ENCODE measurements around the gene C6orf47. TPM values are rescaled to one million over a fixed set of nuclear protein-coding genes. Genes with fewer than 3 reads are reported as not detected.
A peak's percentile ranks its signal among the peaks of the same experiment; 100 is the strongest.

C6orf47 gene
- total and polyA plus RNA-seq, 4 donors: 12.4 to 23.1 (median 17.3) TPM

DNA sequence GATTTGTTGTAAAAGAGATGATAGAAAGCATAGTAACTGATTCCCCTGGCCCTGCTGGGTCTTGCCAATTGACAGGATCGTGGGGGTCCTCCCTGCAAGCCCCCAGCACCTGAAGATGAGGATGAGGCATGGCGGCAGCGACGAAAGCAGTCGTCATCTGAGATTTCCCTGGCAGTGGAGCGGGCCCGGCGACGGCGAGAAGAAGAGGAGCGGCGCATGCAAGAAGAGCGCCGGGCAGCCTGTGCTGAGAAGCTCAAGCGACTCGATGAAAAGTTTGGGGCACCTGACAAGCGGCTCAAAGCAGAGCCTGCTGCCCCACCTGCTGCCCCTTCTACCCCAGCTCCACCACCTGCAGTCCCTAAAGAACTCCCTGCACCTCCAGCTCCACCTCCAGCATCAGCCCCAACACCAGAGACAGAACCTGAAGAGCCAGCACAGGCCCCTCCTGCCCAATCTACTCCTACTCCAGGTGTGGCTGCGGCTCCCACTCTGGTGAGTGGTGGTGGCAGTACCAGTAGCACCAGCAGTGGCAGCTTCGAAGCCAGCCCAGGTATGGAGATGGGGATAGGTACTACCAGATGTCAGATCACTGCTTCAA is 32.8 kb downstream of the C6orf47 start:
- Histone ChIP-seq H3K9me3 (ENCODE audit: control insufficient read depth, insufficient read depth, low read length) (no peaks in the 10 kb centered on the region), H3K4me1 (ENCODE audit: control insufficient read depth, insufficient read depth, low read length) (no peaks in the 10 kb centered on the region), H3K36me3 (ENCODE audit: control insufficient read depth, insufficient read depth, low read length) (peaks cover 99% of the 10 kb centered on the region), H3K27ac (ENCODE audit: low read depth, low read length) (no peak overlapping the region), H3K4me3 (ENCODE audit: low read depth, low read length) (no peak overlapping the region), H3K27me3 (ENCODE audit: control insufficient read depth, insufficient read depth, low read length) (no peaks in the 10 kb centered on the region)
- 96% methylated on average over 18 of the region's 19 CpGs for WGBS (ENCODE audit: insufficient coverage)
- DNase-seq (ENCODE audit: low read depth in 4 of 6, low spot score in 6 of 6): no peak

DNA sequence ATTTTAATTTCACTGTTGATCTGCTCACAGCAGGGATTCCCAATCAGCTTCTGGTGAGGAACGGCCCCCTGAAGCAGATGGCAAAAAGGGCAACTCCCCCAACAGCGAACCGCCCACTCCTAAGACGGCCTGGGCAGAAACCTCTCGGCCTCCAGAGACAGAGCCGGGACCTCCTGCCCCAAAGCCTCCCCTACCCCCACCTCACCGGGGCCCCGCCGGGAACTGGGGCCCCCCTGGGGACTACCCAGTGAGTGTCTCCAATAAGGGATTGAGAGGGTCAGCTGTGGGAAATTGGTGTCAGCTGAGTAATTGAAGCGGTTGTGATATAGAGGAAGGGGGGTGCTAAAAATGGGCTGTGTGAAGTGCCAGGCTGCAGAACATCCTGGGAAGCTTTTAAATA is 33.6 kb downstream of the C6orf47 start:
- H3K36me3 ChIP-seq (ENCODE audit: control insufficient read depth, insufficient read depth, low read length): peaks cover 95% of the 10 kb centered on the region
- H3K9me3 ChIP-seq (ENCODE audit: control insufficient read depth, insufficient read depth, low read length): no peaks in the 10 kb centered on the region
- no peak for DNase-seq (ENCODE audit: low read depth in 4 of 6, low spot score in 6 of 6)
- WGBS (ENCODE audit: insufficient coverage): 84% methylated on average over 4 of the region's 10 CpGs
- no peaks in the 10 kb centered on the region for H3K27me3 ChIP-seq (ENCODE audit: control insufficient read depth, insufficient read depth, low read length)
- peaks cover 6% of the 10 kb centered on the region for H3K4me1 ChIP-seq (ENCODE audit: control insufficient read depth, insufficient read depth, low read length)
- no peak overlapping the region for H3K4me3 ChIP-seq (ENCODE audit: low read depth, low read length)
- H3K27ac ChIP-seq (ENCODE audit: low read depth, low read length): no peak overlapping the region

DNA sequence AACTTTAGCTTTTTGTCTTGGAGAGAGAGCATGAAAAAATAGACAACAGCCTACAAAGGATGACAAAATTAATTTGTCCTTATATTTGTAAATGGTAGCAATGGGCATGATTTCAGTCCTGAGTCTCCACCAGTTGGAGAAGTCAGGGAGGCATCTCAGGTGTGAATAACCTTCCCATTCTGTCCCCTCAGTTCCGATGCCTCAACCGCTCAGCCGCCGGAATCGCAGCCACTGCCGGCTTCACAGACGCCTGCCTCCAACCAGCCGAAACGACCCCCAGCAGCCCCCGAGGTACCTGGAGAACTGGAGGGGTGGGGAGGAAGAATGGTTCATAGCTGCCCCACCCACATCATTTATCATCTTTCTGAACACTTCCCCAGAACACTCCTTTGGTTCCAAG is 36.5 kb downstream of the C6orf47 start:
- no peak for DNase-seq (ENCODE audit: low read depth in 4 of 6, low spot score in 6 of 6)
- no CpG with 5 or more reads among the region's 10 CpGs for WGBS (ENCODE audit: insufficient coverage)
- no peak overlapping the region for H3K27ac ChIP-seq (ENCODE audit: low read depth, low read length)
- H3K4me3 ChIP-seq (ENCODE audit: low read depth, low read length): no peak overlapping the region
- H3K9me3 ChIP-seq (ENCODE audit: control insufficient read depth, insufficient read depth, low read length): no peaks in the 10 kb centered on the region
- H3K36me3 ChIP-seq (ENCODE audit: control insufficient read depth, insufficient read depth, low read length): peaks cover 66% of the 10 kb centered on the region
- no peaks in the 10 kb centered on the region for H3K27me3 ChIP-seq (ENCODE audit: control insufficient read depth, insufficient read depth, low read length)
- peaks cover 13% of the 10 kb centered on the region for H3K4me1 ChIP-seq (ENCODE audit: control insufficient read depth, insufficient read depth, low read length)

DNA sequence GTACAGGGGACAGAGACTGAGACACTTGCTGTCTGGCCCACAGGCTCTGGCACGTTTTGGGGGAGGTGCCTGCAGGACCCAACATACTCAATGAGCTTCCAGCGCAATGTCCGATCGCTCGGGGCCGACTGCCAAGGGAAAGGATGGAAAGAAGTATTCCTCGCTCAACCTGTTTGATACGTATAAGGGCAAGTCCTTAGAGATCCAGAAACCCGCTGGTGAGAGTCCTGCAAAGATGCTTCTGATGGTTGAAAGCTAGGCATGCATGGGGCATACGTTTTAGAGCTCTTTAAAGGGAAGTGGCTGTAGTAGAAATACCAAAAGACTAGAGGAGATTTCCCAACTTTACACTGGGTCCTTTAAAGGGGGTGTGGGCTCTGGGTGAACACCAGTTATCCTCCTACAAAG is 37.9 kb downstream of the C6orf47 start:
- H3K9me3 ChIP-seq (ENCODE audit: control insufficient read depth, insufficient read depth, low read length): no peaks in the 10 kb centered on the region
- DNase-seq (ENCODE audit: low read depth in 4 of 6, low spot score in 6 of 6): no peak
- peak overlapping the region; percentile 99 for H3K4me3 ChIP-seq (ENCODE audit: low read depth, low read length)
- WGBS (ENCODE audit: insufficient coverage): 60% methylated on average over 4 of the region's 10 CpGs
- peaks cover 13% of the 10 kb centered on the region for H3K4me1 ChIP-seq (ENCODE audit: control insufficient read depth, insufficient read depth, low read length)
- no peaks in the 10 kb centered on the region for H3K27me3 ChIP-seq (ENCODE audit: control insufficient read depth, insufficient read depth, low read length)
- peaks cover 53% of the 10 kb centered on the region for H3K36me3 ChIP-seq (ENCODE audit: control insufficient read depth, insufficient read depth, low read length)
- no peak overlapping the region for H3K27ac ChIP-seq (ENCODE audit: low read depth, low read length)

DNA sequence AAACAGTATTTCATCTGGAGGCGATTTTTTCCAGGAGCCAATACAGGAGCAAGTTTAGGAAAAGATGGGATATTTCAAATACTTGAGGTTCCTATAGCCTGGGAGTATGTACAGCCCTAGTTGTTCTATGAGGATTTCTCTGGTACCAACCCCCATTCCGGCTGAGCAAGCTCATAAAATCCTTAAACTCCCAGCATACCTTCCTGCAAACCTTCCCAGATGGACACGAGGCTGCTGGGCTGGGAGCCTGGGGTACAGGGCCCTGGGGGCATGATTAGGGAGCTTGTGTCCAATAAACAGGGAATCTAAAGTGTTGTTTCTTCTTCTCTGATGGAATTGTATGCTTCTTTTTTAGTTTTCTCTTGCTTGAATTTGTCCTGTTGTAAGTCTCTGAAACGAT is 38.6 kb downstream of the C6orf47 start:
- 29% methylated on average over 1 of the region's 4 CpGs for WGBS (ENCODE audit: insufficient coverage)
- Histone ChIP-seq H3K4me3 (ENCODE audit: low read depth, low read length) (peak overlapping the region; percentile 99), H3K4me1 (ENCODE audit: control insufficient read depth, insufficient read depth, low read length) (peaks cover 13% of the 10 kb centered on the region), H3K27me3 (ENCODE audit: control insufficient read depth, insufficient read depth, low read length) (no peaks in the 10 kb centered on the region), H3K27ac (ENCODE audit: low read depth, low read length) (peak overlapping the region; percentile 100), H3K9me3 (ENCODE audit: control insufficient read depth, insufficient read depth, low read length) (no peaks in the 10 kb centered on the region), H3K36me3 (ENCODE audit: control insufficient read depth, insufficient read depth, low read length) (peaks cover 46% of the 10 kb centered on the region)
- DNase-seq (ENCODE audit: low read depth in 4 of 6, low spot score in 6 of 6): no peak

DNA sequence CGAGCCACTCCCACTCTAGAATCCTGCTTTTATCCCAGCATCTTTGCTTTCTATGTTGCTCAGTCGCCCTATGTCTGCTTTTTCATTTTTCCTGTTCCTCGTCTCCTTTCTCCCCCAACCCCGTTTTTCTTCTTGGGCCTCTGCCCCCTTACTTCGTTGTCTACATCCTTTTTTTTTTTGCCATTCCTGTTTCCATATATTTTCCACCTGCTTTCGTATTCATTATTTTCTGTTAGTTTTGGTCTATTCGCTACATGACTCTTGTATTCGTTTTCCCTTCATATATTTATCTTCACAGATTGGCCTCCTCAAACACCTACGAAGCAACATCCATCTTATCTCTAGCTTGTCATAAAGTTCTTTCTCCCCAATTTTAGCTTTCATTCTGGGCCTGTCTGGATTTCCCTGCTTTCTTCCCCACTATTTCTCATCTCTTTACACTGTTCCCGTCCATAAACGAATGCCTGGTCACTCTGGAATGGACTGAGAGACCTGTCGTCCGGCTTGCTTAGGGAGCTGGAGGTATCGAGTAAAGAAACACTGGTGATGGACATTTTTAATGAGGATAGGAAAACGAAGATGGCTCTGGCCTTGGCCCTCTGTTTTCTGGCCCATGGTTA is 39.1 kb downstream of the C6orf47 start:
- peak in 3 of 6 donors; percentile 3 to 19 (median 5) for DNase-seq (ENCODE audit: low read depth in 4 of 6, low spot score in 6 of 6)
- H3K4me1 ChIP-seq (ENCODE audit: control insufficient read depth, insufficient read depth, low read length): peaks cover 13% of the 10 kb centered on the region
- H3K27ac ChIP-seq (ENCODE audit: low read depth, low read length): peak overlapping the region; percentile 100
- 3% methylated on average over 12 of the region's 15 CpGs for WGBS (ENCODE audit: insufficient coverage)
- no peaks in the 10 kb centered on the region for H3K9me3 ChIP-seq (ENCODE audit: control insufficient read depth, insufficient read depth, low read length)
- no peaks in the 10 kb centered on the region for H3K27me3 ChIP-seq (ENCODE audit: control insufficient read depth, insufficient read depth, low read length)
- peak overlapping the region; percentile 99 for H3K4me3 ChIP-seq (ENCODE audit: low read depth, low read length)
- peaks cover 40% of the 10 kb centered on the region for H3K36me3 ChIP-seq (ENCODE audit: control insufficient read depth, insufficient read depth, low read length)

DNA sequence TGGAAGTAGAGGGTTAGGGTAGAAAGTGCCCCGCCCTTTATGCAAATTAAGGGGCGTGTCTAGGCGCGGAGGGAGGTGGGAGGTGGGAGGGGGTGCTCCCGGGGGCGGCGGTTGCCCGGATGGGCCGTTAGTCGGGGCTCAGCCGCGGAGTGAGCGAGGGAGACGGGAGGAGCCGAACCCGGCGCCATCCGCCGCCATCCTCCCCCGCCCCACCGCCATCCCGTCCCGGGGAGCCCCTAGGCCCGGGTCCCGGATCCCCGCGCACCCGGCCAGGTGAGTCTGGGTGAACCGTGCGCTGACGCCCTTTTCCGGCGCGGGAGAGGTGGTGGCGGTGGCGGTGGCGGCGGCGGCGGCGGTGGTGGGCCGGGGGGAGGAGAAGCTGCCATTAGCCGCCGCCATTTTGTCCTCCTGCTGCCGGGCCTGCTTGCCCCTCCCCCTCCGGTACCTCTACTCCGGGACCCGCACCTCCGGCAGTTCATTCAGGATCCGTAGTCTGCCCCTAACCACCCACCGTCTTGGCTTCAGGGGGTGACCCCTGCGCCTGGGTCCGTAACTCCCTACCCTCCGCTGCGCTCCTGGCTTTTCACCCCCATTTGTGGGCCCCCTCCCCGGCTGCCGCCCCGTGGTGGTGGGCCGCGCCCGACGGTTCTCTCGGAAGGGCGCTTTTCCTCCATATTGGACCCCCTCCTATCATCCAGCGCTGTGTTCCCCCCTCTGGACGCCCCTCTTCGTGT is 39.8 kb downstream of the C6orf47 start, which contains the start of gene PRRC2A:
Gene PRRC2A (plus strand): TSS at position 130 of the 734 bp plus-strand sequence. CDS start 2,075 bp downstream, outside the sequence.
- Histone ChIP-seq H3K27ac (ENCODE audit: low read depth, low read length) (peak within 1 kb of the TSS; percentile 100), H3K27me3 (ENCODE audit: control insufficient read depth, insufficient read depth, low read length) (no peaks in the 10 kb centered on the region), H3K4me3 (ENCODE audit: low read depth, low read length) (peak within 1 kb of the TSS; percentile 99), H3K4me1 (ENCODE audit: control insufficient read depth, insufficient read depth, low read length) (peaks cover 13% of the 10 kb centered on the region), H3K36me3 (ENCODE audit: control insufficient read depth, insufficient read depth, low read length) (peaks cover 33% of the 10 kb centered on the region), H3K9me3 (ENCODE audit: control insufficient read depth, insufficient read depth, low read length) (no peaks in the 10 kb centered on the region)
- under 1% methylated on average over 53 of the region's 67 CpGs for WGBS (ENCODE audit: insufficient coverage)
- peak in 5 of 6 donors; percentile 22 to 92 (median 62) for DNase-seq (ENCODE audit: low read depth in 4 of 6, low spot score in 6 of 6)

DNA sequence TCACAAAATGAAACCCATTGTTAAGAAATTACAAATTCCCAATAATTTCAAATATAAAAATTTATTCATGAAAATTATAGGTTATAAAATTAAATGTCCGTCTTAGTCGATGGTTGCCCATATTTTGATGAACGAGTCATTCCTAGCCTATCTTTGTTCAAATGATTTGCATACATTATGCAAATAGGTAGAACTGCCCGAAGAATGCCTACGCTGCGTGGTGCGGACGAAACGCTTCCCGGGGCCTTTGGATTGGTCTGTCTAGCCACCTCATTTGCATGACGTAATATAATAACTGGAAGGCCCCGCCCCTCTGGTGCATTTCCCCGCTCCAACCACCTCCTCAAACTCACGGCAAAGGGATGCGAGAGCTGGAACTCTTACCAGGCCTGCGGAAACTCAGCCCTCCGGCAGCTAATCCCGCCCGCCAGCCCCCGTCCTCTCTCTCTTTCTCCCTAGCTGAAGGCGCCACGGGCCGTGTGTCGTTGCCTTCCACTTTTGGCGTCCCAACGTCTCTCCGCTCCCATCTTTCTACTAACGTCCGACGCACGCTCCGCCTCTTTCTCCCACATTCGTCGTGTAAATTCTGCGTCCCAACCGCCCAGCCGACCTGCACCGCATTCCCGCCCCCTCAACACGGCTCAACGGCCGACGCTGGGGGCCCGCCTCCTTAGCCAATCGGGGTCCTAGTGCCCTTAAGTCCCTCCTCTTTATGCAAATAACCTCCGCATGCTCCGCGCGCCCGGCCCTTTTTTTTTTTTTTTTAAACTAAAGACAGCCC is 40.6 kb downstream of the C6orf47 start:
- peaks cover 13% of the 10 kb centered on the region for H3K4me1 ChIP-seq (ENCODE audit: control insufficient read depth, insufficient read depth, low read length)
- peaks cover 26% of the 10 kb centered on the region for H3K36me3 ChIP-seq (ENCODE audit: control insufficient read depth, insufficient read depth, low read length)
- WGBS (ENCODE audit: insufficient coverage): 0% methylated on average over 41 of the region's 50 CpGs
- H3K4me3 ChIP-seq (ENCODE audit: low read depth, low read length): peak overlapping the region; percentile 99
- H3K27ac ChIP-seq (ENCODE audit: low read depth, low read length): peak overlapping the region; percentile 100
- H3K9me3 ChIP-seq (ENCODE audit: control insufficient read depth, insufficient read depth, low read length): no peaks in the 10 kb centered on the region
- no peaks in the 10 kb centered on the region for H3K27me3 ChIP-seq (ENCODE audit: control insufficient read depth, insufficient read depth, low read length)
- peak; percentile 96 to 100 (median 97) for DNase-seq (ENCODE audit: low read depth in 4 of 6, low spot score in 6 of 6)

DNA sequence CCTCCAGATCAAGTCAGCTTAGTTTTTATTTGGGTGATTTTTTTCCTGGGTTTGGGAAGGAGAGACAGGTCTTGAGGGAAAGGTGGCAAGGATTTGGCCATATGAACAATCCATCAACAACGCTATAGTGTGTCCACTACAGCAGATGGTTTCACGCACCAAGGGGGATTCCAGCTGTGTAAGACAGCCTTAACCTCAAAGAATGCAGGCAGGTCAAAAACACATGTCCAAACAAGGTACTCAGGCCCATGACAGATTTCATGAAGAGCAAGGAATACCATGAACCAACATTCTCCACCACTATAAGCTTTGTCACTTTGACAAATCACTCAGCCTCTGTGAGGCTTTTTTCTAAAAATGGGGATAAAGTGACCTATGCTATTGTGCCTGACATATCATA is 43.6 kb downstream of the C6orf47 start:
- WGBS (ENCODE audit: insufficient coverage): 50% methylated on average over 1 of the region's 2 CpGs
- Histone ChIP-seq H3K9me3 (ENCODE audit: control insufficient read depth, insufficient read depth, low read length) (no peaks in the 10 kb centered on the region), H3K4me3 (ENCODE audit: low read depth, low read length) (no peak overlapping the region), H3K27ac (ENCODE audit: low read depth, low read length) (no peak overlapping the region), H3K36me3 (ENCODE audit: control insufficient read depth, insufficient read depth, low read length) (no peaks in the 10 kb centered on the region), H3K27me3 (ENCODE audit: control insufficient read depth, insufficient read depth, low read length) (no peaks in the 10 kb centered on the region), H3K4me1 (ENCODE audit: control insufficient read depth, insufficient read depth, low read length) (peaks cover 7% of the 10 kb centered on the region)
- DNase-seq (ENCODE audit: low read depth in 4 of 6, low spot score in 6 of 6): no peak
